K562 (cell line): ENCODE results near the gene SNCB. TPM values are rescaled to one million over a fixed set of nuclear protein-coding genes. Genes with fewer than 3 reads are reported as not detected.

Experiments
- microRNA-seq: library from miRNA; unstranded; fragments of <30 nt; microRNA quantifications from one replicate; pipeline ENCODE4, GENCODE V29; 2018; ENCODE audit warnings: borderline microRNAs expressed
- polyA plus RNA-seq, 8 experiments: library from polyadenylated mRNA; depleted of rRNA in 4 of 8; stranded (reverse) in 5 of 8; unstranded in 3 of 8; fragments of >200 nt; fragmentation: Nextera tagmentation in 2 of 8; fragmentation: Illumina TruSeq in 1 of 8; extraction: Ambion mirVana in 2 of 8; extraction: Trizol in 1 of 8; gene quantifications; 2 replicates each; pipeline versions ENCODE4 v1.2.1 to v1.2.3, GENCODE V29; 2011 to 2014; ENCODE audit warnings: inconsistent platforms in 1 of 8, missing spikeins in 1 of 8
- small RNA-seq: library from RNA; depleted of rRNA; stranded (forward); fragments of <200 nt; gene quantifications from one replicate; pipeline ENCODE3, GENCODE V24; 2014
- total RNA-seq, 7 experiments: library from RNA; depleted of rRNA in 6 of 7; stranded (reverse); fragments of >200 nt in 6 of 7; fragmentation: Illumina TruSeq in 2 of 7; extraction: Trizol in 2 of 7; gene quantifications; 2 replicates each; pipeline versions ENCODE4 v1.2.1 to v1.2.3, GENCODE V29; 2011 to 2021; ENCODE audit warnings: low replicate concordance in 1 of 7

Gene SNCB
- total and polyA plus RNA-seq, 9 of the 15 experiments (the other 6 are each of a cell fraction or from before 2014, with no cell fraction given), result not detected

Small RNAs within 50 kb of the gene (microRNA-seq; reads per million reads assigned to microRNA genes)
- not detected for gene MIR4281

Small RNAs within 50 kb of the gene (small RNA-seq; reads per million reads assigned to genes)
- not detected for gene MIR4281

Other genes starting within 250 kb of the SNCB start
Only the 7 nearest of the 10 such genes appear.
- gene FAF2, start 182.1 kb downstream of the SNCB start, total RNA-seq (2014; rRNA removed), result 25.6 and 29.0 TPM in 2 replicates
- 37.8 and 41.6 TPM in 2 replicates for gene FAF2, start 182.1 kb downstream of the SNCB start, total RNA-seq (2014; rRNA removed; fragmentation: Illumina TruSeq; extraction: Trizol)
- gene FAF2, start 182.1 kb downstream of the SNCB start, total RNA-seq (2015; rRNA removed; fragmentation: Illumina TruSeq; extraction: Trizol), result 35.4 and 36.1 TPM in 2 replicates
- 33.7 and 37.7 TPM in 2 replicates for gene FAF2, start 182.1 kb downstream of the SNCB start, total RNA-seq (2021)
- 38.6 and 44.6 TPM in 2 replicates for gene FAF2, start 182.1 kb downstream of the SNCB start, polyA plus RNA-seq (2011; rRNA removed)
- gene FAF2, start 182.1 kb downstream of the SNCB start, polyA plus RNA-seq (2014; fragmentation: Illumina TruSeq; extraction: Trizol), result 41.9 and 43.4 TPM in 2 replicates
- gene FAF2, start 182.1 kb downstream of the SNCB start, polyA plus RNA-seq (2014; fragmentation: Nextera tagmentation; extraction: Ambion mirVana), result 10 to 100 TPM; 25.2 to 32.8 TPM
- gene FAF2, start 182.1 kb downstream of the SNCB start, polyA plus RNA-seq (2014; rRNA removed), result 25.0 and 30.3 TPM in 2 replicates
- 14.8 and 19.7 TPM in 2 replicates for gene RNF44, start 93.1 kb downstream of the SNCB start, total RNA-seq (2014; rRNA removed)
- gene RNF44, start 93.1 kb downstream of the SNCB start, total RNA-seq (2014; rRNA removed; fragmentation: Illumina TruSeq; extraction: Trizol), result 4.8 and 5.1 TPM in 2 replicates
- gene RNF44, start 93.1 kb downstream of the SNCB start, total RNA-seq (2015; rRNA removed; fragmentation: Illumina TruSeq; extraction: Trizol), result 7.2 and 7.5 TPM in 2 replicates
- 64.0 and 82.6 TPM in 2 replicates for gene RNF44, start 93.1 kb downstream of the SNCB start, total RNA-seq (2021)
- gene RNF44, start 93.1 kb downstream of the SNCB start, polyA plus RNA-seq (2011; rRNA removed), result 7.4 and 25.6 TPM in 2 replicates
- gene RNF44, start 93.1 kb downstream of the SNCB start, polyA plus RNA-seq (2014; fragmentation: Illumina TruSeq; extraction: Trizol), result 20.5 and 39.3 TPM in 2 replicates
- 1 to 10 TPM; 1.6 to 2.5 TPM for gene RNF44, start 93.1 kb downstream of the SNCB start, polyA plus RNA-seq (2014; fragmentation: Nextera tagmentation; extraction: Ambion mirVana)
- 40.1 and 51.0 TPM in 2 replicates for gene RNF44, start 93.1 kb downstream of the SNCB start, polyA plus RNA-seq (2014; rRNA removed)
- gene CDHR2, start 81.2 kb downstream of the SNCB start, total RNA-seq (2014; rRNA removed), result 0.04 and 0.09 TPM in 2 replicates
- 0.10 and 0.18 TPM in 2 replicates for gene CDHR2, start 81.2 kb downstream of the SNCB start, total RNA-seq (2014; rRNA removed; fragmentation: Illumina TruSeq; extraction: Trizol)
- 0.22 and 0.23 TPM in 2 replicates for gene CDHR2, start 81.2 kb downstream of the SNCB start, total RNA-seq (2015; rRNA removed; fragmentation: Illumina TruSeq; extraction: Trizol)
- gene CDHR2, start 81.2 kb downstream of the SNCB start, total RNA-seq (2021), result 0.36 and 0.62 TPM in 2 replicates
- 0.01 TPM in 1 of 2 replicates, not detected in the other for gene CDHR2, start 81.2 kb downstream of the SNCB start, polyA plus RNA-seq (2011; rRNA removed)
- gene CDHR2, start 81.2 kb downstream of the SNCB start, polyA plus RNA-seq (2014; fragmentation: Illumina TruSeq; extraction: Trizol), result 0.01 and 0.04 TPM in 2 replicates
- gene CDHR2, start 81.2 kb downstream of the SNCB start, polyA plus RNA-seq (2014; fragmentation: Nextera tagmentation; extraction: Ambion mirVana), result not detected
- 0.03 TPM in 1 of 2 replicates, not detected in the other for gene CDHR2, start 81.2 kb downstream of the SNCB start, polyA plus RNA-seq (2014; rRNA removed)
- gene GPRIN1, start 20.4 kb downstream of the SNCB start, total RNA-seq (2014; rRNA removed), result 8.8 and 10.4 TPM in 2 replicates
- gene GPRIN1, start 20.4 kb downstream of the SNCB start, total RNA-seq (2014; rRNA removed; fragmentation: Illumina TruSeq; extraction: Trizol), result 3.9 and 4.6 TPM in 2 replicates
- 4.4 and 4.7 TPM in 2 replicates for gene GPRIN1, start 20.4 kb downstream of the SNCB start, total RNA-seq (2015; rRNA removed; fragmentation: Illumina TruSeq; extraction: Trizol)
- gene GPRIN1, start 20.4 kb downstream of the SNCB start, total RNA-seq (2021), result 10.7 and 11.6 TPM in 2 replicates
- 3.3 and 4.0 TPM in 2 replicates for gene GPRIN1, start 20.4 kb downstream of the SNCB start, polyA plus RNA-seq (2011; rRNA removed)
- 4.8 and 6.3 TPM in 2 replicates for gene GPRIN1, start 20.4 kb downstream of the SNCB start, polyA plus RNA-seq (2014; fragmentation: Illumina TruSeq; extraction: Trizol)
- gene GPRIN1, start 20.4 kb downstream of the SNCB start, polyA plus RNA-seq (2014; fragmentation: Nextera tagmentation; extraction: Ambion mirVana), result under 1 TPM; 0.15 to 0.22 TPM
- gene GPRIN1, start 20.4 kb downstream of the SNCB start, polyA plus RNA-seq (2014; rRNA removed), result 5.1 and 5.8 TPM in 2 replicates
- not detected in 2 replicates for gene EIF4E1B, start 141 bp upstream of the SNCB start, total RNA-seq (2014; rRNA removed)
- gene EIF4E1B, start 141 bp upstream of the SNCB start, total RNA-seq (2014; rRNA removed; fragmentation: Illumina TruSeq; extraction: Trizol), result not detected in 2 replicates
- not detected in 2 replicates for gene EIF4E1B, start 141 bp upstream of the SNCB start, total RNA-seq (2015; rRNA removed; fragmentation: Illumina TruSeq; extraction: Trizol)
- not detected in 2 replicates for gene EIF4E1B, start 141 bp upstream of the SNCB start, total RNA-seq (2021)
- 0.04 TPM in 1 of 2 replicates, not detected in the other for gene EIF4E1B, start 141 bp upstream of the SNCB start, polyA plus RNA-seq (2011; rRNA removed)
- not detected in 2 replicates for gene EIF4E1B, start 141 bp upstream of the SNCB start, polyA plus RNA-seq (2014; fragmentation: Illumina TruSeq; extraction: Trizol)
- not detected for gene EIF4E1B, start 141 bp upstream of the SNCB start, polyA plus RNA-seq (2014; fragmentation: Nextera tagmentation; extraction: Ambion mirVana)
- not detected in 2 replicates for gene EIF4E1B, start 141 bp upstream of the SNCB start, polyA plus RNA-seq (2014; rRNA removed)
- 31.6 and 43.8 TPM in 2 replicates for gene TSPAN17, start 16.9 kb upstream of the SNCB start, total RNA-seq (2014; rRNA removed)
- gene TSPAN17, start 16.9 kb upstream of the SNCB start, total RNA-seq (2014; rRNA removed; fragmentation: Illumina TruSeq; extraction: Trizol), result 28.2 and 30.4 TPM in 2 replicates
- gene TSPAN17, start 16.9 kb upstream of the SNCB start, total RNA-seq (2015; rRNA removed; fragmentation: Illumina TruSeq; extraction: Trizol), result 33.5 and 34.5 TPM in 2 replicates
- 53.3 and 58.3 TPM in 2 replicates for gene TSPAN17, start 16.9 kb upstream of the SNCB start, total RNA-seq (2021)
- gene TSPAN17, start 16.9 kb upstream of the SNCB start, polyA plus RNA-seq (2011; rRNA removed), result 38.7 and 44.3 TPM in 2 replicates
- 49.9 and 51.9 TPM in 2 replicates for gene TSPAN17, start 16.9 kb upstream of the SNCB start, polyA plus RNA-seq (2014; fragmentation: Illumina TruSeq; extraction: Trizol)
- 1 to 10 TPM in 1 of 2 experiments, under 1 TPM in 1; 0.73 to 2.9 TPM for gene TSPAN17, start 16.9 kb upstream of the SNCB start, polyA plus RNA-seq (2014; fragmentation: Nextera tagmentation; extraction: Ambion mirVana)
- gene TSPAN17, start 16.9 kb upstream of the SNCB start, polyA plus RNA-seq (2014; rRNA removed), result 43.3 and 58.6 TPM in 2 replicates
- gene UNC5A, start 180.0 kb upstream of the SNCB start, total RNA-seq (2014; rRNA removed), result not detected in 2 replicates
- not detected in 2 replicates for gene UNC5A, start 180.0 kb upstream of the SNCB start, total RNA-seq (2014; rRNA removed; fragmentation: Illumina TruSeq; extraction: Trizol)
- not detected in 2 replicates for gene UNC5A, start 180.0 kb upstream of the SNCB start, total RNA-seq (2015; rRNA removed; fragmentation: Illumina TruSeq; extraction: Trizol)
- gene UNC5A, start 180.0 kb upstream of the SNCB start, total RNA-seq (2021), result not detected in 2 replicates
- gene UNC5A, start 180.0 kb upstream of the SNCB start, polyA plus RNA-seq (2011; rRNA removed), result not detected in 2 replicates
- not detected in 2 replicates for gene UNC5A, start 180.0 kb upstream of the SNCB start, polyA plus RNA-seq (2014; fragmentation: Illumina TruSeq; extraction: Trizol)
- gene UNC5A, start 180.0 kb upstream of the SNCB start, polyA plus RNA-seq (2014; fragmentation: Nextera tagmentation; extraction: Ambion mirVana), result not detected
- not detected in 2 replicates for gene UNC5A, start 180.0 kb upstream of the SNCB start, polyA plus RNA-seq (2014; rRNA removed)